A549 (cell line): ENCODE measurements around the gene CCDC197. TPM values are rescaled to one million over a fixed set of nuclear protein-coding genes. Genes with fewer than 3 reads are reported as not detected.

Source experiments
- ATAC-seq, 2 experiments: fragments of 200-7000 bp in 1 of 2; fragments of >200 bp in 1 of 2; cut with Nextera tagmentation in 1 of 2; cut with Tn5 transposase in 1 of 2; 3 replicates each; pipeline versions ENCODE4 v1.8.0 to v1.9.1; 2018 to 2020; ENCODE audit warnings: mild to moderate bottlenecking in 1 of 2, moderate library complexity in 1 of 2
- CTCF ChIA-PET: fragments of 300-600 bp; sonication (Branson Sonifier 250); formaldehyde crosslinking; extraction: SDS; loops from one replicate; lab custom pipeline; 2021; ENCODE audit warnings: antibody characterized with exemption, inconsistent platforms; lab: Yijun Ruan, JAX
- POLR2A ChIA-PET: fragments of 350-600 bp; formaldehyde crosslinking; extraction: SDS; loops from one replicate; lab custom pipeline; 2021; ENCODE audit warnings: antibody characterized with exemption, inconsistent platforms; lab: Yijun Ruan, JAX
- DNase-seq, 2 experiments: peaks; one replicate each; pipeline versions ENCODE4 v3.0.0 to v3.0.0-alpha.2; 2011 to 2016; ENCODE audit warnings: low read depth in 1 of 2, low spot score in 1 of 2
- FAIRE-seq: peaks from 2 replicates; lab custom pipeline; 2011; peaks lifted over from hg19 to GRCh38; lab: Jason Lieb, UNC
- H3K27ac ChIP-seq, 2 experiments: fragments of >200 bp; sonication (Bioruptor Twin); formaldehyde crosslinking; 3 replicates each; pipeline ENCODE4 v1.5.1; 2016 to 2017
- H3K4me1 ChIP-seq: fragments of >200 bp; sonication (Bioruptor Twin); formaldehyde crosslinking; 3 replicates; pipeline ENCODE4 v1.6.1; 2016
- H3K4me2 ChIP-seq: fragments of >200 bp; sonication (Bioruptor Twin); formaldehyde crosslinking; 3 replicates; pipeline ENCODE4 v1.6.1; 2016
- H3K4me3 ChIP-seq: fragments of >200 bp; sonication (Bioruptor Twin); formaldehyde crosslinking; 3 replicates; pipeline ENCODE4 v1.5.1; 2016
- H3K9me3 ChIP-seq: fragments of >200 bp; sonication (Bioruptor Twin); formaldehyde crosslinking; 3 replicates; pipeline ENCODE4 v1.6.1; 2016
- ATOH8 ChIP-seq: fragments of 250-450 bp; sonication (Bioruptor Pico); IDR thresholded peaks from 2 replicates; pipeline ENCODE4 v1.5.0; 2020; ENCODE audit warnings: low read depth, mild to moderate bottlenecking, moderate library complexity
- BCL3 ChIP-seq: fragments of >200 bp; sonication (Bioruptor Twin); formaldehyde crosslinking; IDR thresholded peaks from 3 replicates; pipeline ENCODE4 v1.6.1; 2016
- CBX8 ChIP-seq: fragments of 200-600 bp; sonication (generic); IDR thresholded peaks from 2 replicates; pipeline ENCODE4 v1.6.1; 2016
- CEBPB ChIP-seq, 2 experiments: fragments of >200 bp in 1 of 2; sonication (Bioruptor Twin) in 1 of 2; formaldehyde crosslinking in 1 of 2; IDR thresholded peaks; 2 replicates each; pipeline ENCODE4 v1.6.1; 2012 to 2016
- EHMT2 ChIP-seq: fragments of 200-600 bp; sonication (generic); IDR thresholded peaks from 2 replicates; pipeline ENCODE4 v1.6.1; 2016; ENCODE audit warnings: antibody characterized with exemption, low read depth, mild to moderate bottlenecking, moderate library complexity
- GATA3 ChIP-seq: IDR thresholded peaks from 2 replicates; pipeline ENCODE4 v1.6.1; 2012; ENCODE audit warnings: borderline replicate concordance
- HES2 ChIP-seq: fragments of >200 bp; sonication (Bioruptor Twin); formaldehyde crosslinking; IDR thresholded peaks from 2 replicates; pipeline ENCODE4 v1.6.1; 2016
- HEYL ChIP-seq: fragments of 250-450 bp; sonication (Bioruptor Pico); IDR thresholded peaks from 2 replicates; pipeline ENCODE4 v1.8.0; 2021; ENCODE audit warnings: mild to moderate bottlenecking, moderate library complexity
- HOXA7 ChIP-seq: fragments of 250-450 bp; sonication (Bioruptor Pico); IDR thresholded peaks from 2 replicates; pipeline ENCODE4 v1.5.0; 2020; ENCODE audit warnings: mild to moderate bottlenecking, moderate library complexity
- HOXB5 ChIP-seq: fragments of 250-450 bp; sonication (Bioruptor Pico); IDR thresholded peaks from 2 replicates; pipeline ENCODE4 v1.5.0; 2020; ENCODE audit warnings: mild to moderate bottlenecking, moderate library complexity
- KDM5A ChIP-seq: fragments of 200-600 bp; sonication (generic); IDR thresholded peaks from 2 replicates; pipeline ENCODE4 v1.6.1; 2016; ENCODE audit warnings: antibody characterized with exemption, mild to moderate bottlenecking
- MAZ ChIP-seq: fragments of 150-350 bp; IDR thresholded peaks from 2 replicates; pipeline ENCODE4 v1.6.1; 2014; ENCODE audit warnings: antibody characterized with exemption, low read depth, low read length, borderline replicate concordance
- NR3C1 ChIP-seq: fragments of >200 bp; sonication (Bioruptor Twin); formaldehyde crosslinking; IDR thresholded peaks from 3 replicates; pipeline ENCODE4 v1.6.1; 2017
- RAD21 ChIP-seq, 2 experiments: fragments of >200 bp in 1 of 2; sonication (Bioruptor Twin) in 1 of 2; formaldehyde crosslinking in 1 of 2; IDR thresholded peaks in 1 of 2; conservative IDR thresholded peaks in 1 of 2; 2 replicates in 1 of 2; 3 replicates in 1 of 2; pipeline ENCODE4 v1.6.1; 2012 to 2018; ENCODE audit warnings: inconsistent platforms in 1 of 2
- REST ChIP-seq: fragments of 200-600 bp; sonication (generic); IDR thresholded peaks from 2 replicates; pipeline ENCODE4 v1.6.1; 2016; ENCODE audit warnings: antibody characterized with exemption, mild to moderate bottlenecking, moderate library complexity
- SREBF2 ChIP-seq: fragments of 450-650 bp; IDR thresholded peaks from 2 replicates; pipeline ENCODE4 v1.6.1; 2014; ENCODE audit warnings: mild to moderate bottlenecking, moderate library complexity
- ZC3H11A ChIP-seq: fragments of 450-650 bp; IDR thresholded peaks from 2 replicates; pipeline ENCODE4 v1.6.1; 2014; ENCODE audit warnings: antibody characterized with exemption, mild to moderate bottlenecking
- WGBS: methylation state at CpG from one replicate; pipeline ENCODE4 v1.1.6; 2017; ENCODE audit errors: missing lambda C conversion rate; 5-methylcytosine and 5-hydroxymethylcytosine counted together
- polyA plus RNA-seq, 4 experiments: library from polyadenylated mRNA; depleted of rRNA in 3 of 4; stranded (reverse); fragments of >200 nt; fragmentation: RNase III in 1 of 4; extraction: RNeasy Plus Mini Kit Qiagen cat#74134 plus additional on column Dnase treatment in 1 of 4; gene quantifications; 2 replicates in 3 of 4; 3 replicates in 1 of 4; pipeline ENCODE4 v1.2.3, GENCODE V29; 2011 to 2017
- TF ChIP-seq, protein P1 (sequence below): IDR thresholded peaks from 2 replicates; pipeline ENCODE4 v1.6.1; 2012; ENCODE audit warnings: low read depth, borderline replicate concordance
- TF ChIP-seq, protein P2 (sequence below): fragments of 150-350 bp; IDR thresholded peaks from 2 replicates; pipeline ENCODE4 v1.6.1; 2014; ENCODE audit warnings: low read depth, mild to moderate bottlenecking, low read length

The CCDC197 gene
- polyA plus RNA-seq, 2 of the 4 experiments (the other 2 are of a cell fraction): not detected

- DNase-seq (no peak), FAIRE-seq (no peak), ATAC-seq (peak in 1 of 2 experiments; percentile 2; a peak in 1 of 6 replicates)
- Histone ChIP-seq H3K9me3 (no peaks in the 10 kb centered on the region), H3K4me1 (peaks cover 23% of the 10 kb centered on the region), H3K4me3 (no peak overlapping the region), H3K4me2 (peak overlapping the region; percentile 64), H3K27ac (peak overlapping the region; percentile 56 to 81; a peak in 4 of 6 replicates)
- ChIA-PET POLR2A (no interaction called here), CTCF (interaction anchor here (1.2 to 25.8 kb wide), 5 partner anchors 10 to 220 kb away, joined by 5 to 601 read pairs (median 8); no protein-coding TSS in a partner anchor)
- TF ChIP-seq HOXB5 (CRISPR knock-in tag): no peak
Measured at GRCh38 chr14:93960108-93960475, 37.0 kb upstream of the CCDC197 start.

- ChIA-PET POLR2A (no interaction called here), CTCF (interaction anchor here (1.2 to 25.8 kb wide), 5 partner anchors 10 to 219 kb away, joined by 5 to 601 read pairs (median 8); no protein-coding TSS in a partner anchor)
- ATAC-seq (no peak), FAIRE-seq (no peak), DNase-seq (no peak)
- TF ChIP-seq KDM5A (no peak), ZC3H11A (peak; percentile 78)
- Histone ChIP-seq H3K27ac (peak overlapping the region in 1 of 2 experiments; percentile 36; a peak in 3 of 6 replicates), H3K4me1 (peaks cover 31% of the 10 kb centered on the region), H3K9me3 (no peaks in the 10 kb centered on the region), H3K4me2 (no peak overlapping the region), H3K4me3 (no peak overlapping the region)
- WGBS: 93% methylated on average over 3 of the region's 3 CpGs
Measured at GRCh38 chr14:93960774-93961438, 36.2 kb upstream of the CCDC197 start.

GRCh38 chr14:93961620-93962019 lies 35.5 kb upstream of the CCDC197 start:
- no peak for TF ChIP-seq HES2
- TF ChIP-seq HEYL: no peak
- no peak for TF ChIP-seq MAZ
- TF ChIP-seq BCL3: no peak
- no peak for TF ChIP-seq SREBF2
- Histone ChIP-seq H3K27ac (peak overlapping the region in 1 of 2 experiments; percentile 36; a peak in 2 of 6 replicates), H3K4me1 (peaks cover 35% of the 10 kb centered on the region), H3K4me2 (no peak overlapping the region), H3K9me3 (no peaks in the 10 kb centered on the region), H3K4me3 (no peak overlapping the region)
- FAIRE-seq (no peak), DNase-seq (no peak), ATAC-seq (no peak)
- POLR2A ChIA-PET: no interaction called here
- whole genome bisulfite sequencing: 92% methylated on average over 8 of the region's 8 CpGs
- CTCF ChIA-PET: interaction anchor here (1.5 to 25.8 kb wide), 3 partner anchors 9 to 219 kb away, joined by 5 to 601 read pairs (median 10); no protein-coding TSS in a partner anchor

DNA sequence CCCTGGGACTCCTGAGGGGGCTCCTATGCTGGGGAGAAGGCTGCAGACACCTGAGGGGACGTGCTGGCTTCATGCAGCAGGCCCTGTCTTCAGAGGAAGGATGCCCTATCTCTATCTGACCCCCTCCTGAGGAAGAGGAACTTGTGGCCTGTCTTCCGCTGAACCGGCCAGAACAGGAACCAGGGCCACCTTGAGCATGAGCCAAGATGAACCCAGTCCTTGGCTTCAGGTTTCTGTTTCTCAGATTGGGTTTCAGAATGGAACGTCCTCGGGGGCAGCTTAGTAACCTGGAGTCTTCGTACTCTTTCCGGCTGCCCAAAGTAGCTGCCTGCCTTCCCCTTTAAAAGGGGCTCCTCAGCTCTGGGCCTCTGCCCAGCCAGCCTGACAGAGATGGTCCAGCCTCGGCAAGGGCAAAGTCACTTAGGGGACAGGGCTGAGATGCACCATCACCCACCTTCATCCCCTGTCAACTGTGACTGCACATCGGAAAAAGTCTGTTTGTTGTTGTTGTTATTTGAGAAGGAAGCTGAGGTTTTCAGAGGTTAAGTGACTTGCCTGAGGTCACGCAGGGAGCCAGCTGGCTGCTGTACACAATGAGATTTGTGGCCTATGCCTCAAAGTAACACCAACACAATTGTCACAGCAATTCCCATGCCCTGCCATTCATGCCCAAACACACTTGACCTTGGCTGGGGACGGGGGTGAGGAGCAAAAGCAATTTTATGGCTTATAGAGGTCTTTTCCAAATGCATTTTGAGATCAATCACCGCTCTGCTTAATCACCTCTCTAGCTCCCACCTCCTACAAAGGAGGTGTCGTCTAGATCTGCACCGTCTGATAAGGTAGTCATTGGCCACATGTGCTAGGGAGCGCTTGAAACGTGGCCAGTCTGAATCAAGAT lies 34.1 kb upstream of the CCDC197 start:
- DNase-seq (no peak), FAIRE-seq (no peak), ATAC-seq (no peak)
- H3K9me3 ChIP-seq: no peaks in the 10 kb centered on the region
- H3K4me1 ChIP-seq: peaks cover 35% of the 10 kb centered on the region
- H3K27ac ChIP-seq: 0 out of 6 replicates have a peak overlapping the region, but pooled peaks of 1 of the 2 experiments have one; percentile 24
- no peak overlapping the region for H3K4me3 ChIP-seq
- POLR2A ChIA-PET: no interaction called here
- CTCF ChIA-PET: interaction anchor here (0.7 to 25.8 kb wide), 4 partner anchors 10 to 43 kb away, joined by 3 to 601 read pairs (median 3); no protein-coding TSS in a partner anchor
- no peak overlapping the region for H3K4me2 ChIP-seq
- 82% methylated on average over 16 of the region's 16 CpGs for WGBS
- TF ChIP-seq GATA3 (no peak), REST (no peak), ATOH8 (CRISPR knock-in tag) (no peak), CEBPB (IDR thresholded peaks at IDR 0.05) (no peak), NR3C1 (no peak), CBX8 (no peak), EHMT2 (no peak), RAD21 (conservative IDR thresholded peaks at IDR 0.05 in 1 of 2, IDR thresholded peaks at IDR 0.05 in 1 of 2) (no peak), HOXA7 (CRISPR knock-in tag) (no peak)
- TF ChIP-seq, protein P1, sequence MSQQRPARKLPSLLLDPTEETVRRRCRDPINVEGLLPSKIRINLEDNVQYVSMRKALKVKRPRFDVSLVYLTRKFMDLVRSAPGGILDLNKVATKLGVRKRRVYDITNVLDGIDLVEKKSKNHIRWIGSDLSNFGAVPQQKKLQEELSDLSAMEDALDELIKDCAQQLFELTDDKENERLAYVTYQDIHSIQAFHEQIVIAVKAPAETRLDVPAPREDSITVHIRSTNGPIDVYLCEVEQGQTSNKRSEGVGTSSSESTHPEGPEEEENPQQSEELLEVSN: no peak
- TF ChIP-seq, protein P2, sequence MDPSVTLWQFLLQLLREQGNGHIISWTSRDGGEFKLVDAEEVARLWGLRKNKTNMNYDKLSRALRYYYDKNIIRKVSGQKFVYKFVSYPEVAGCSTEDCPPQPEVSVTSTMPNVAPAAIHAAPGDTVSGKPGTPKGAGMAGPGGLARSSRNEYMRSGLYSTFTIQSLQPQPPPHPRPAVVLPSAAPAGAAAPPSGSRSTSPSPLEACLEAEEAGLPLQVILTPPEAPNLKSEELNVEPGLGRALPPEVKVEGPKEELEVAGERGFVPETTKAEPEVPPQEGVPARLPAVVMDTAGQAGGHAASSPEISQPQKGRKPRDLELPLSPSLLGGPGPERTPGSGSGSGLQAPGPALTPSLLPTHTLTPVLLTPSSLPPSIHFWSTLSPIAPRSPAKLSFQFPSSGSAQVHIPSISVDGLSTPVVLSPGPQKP: no peak
